ENCODE results near the gene GSTM1.

- TF ChIP-seq EP300 (IDR thresholded peaks at IDR 0.05) = no peak
- TF ChIP-seq POLR2A (IDR thresholded peaks at IDR 0.05) = no peak
- TF ChIP-seq, protein P1, sequence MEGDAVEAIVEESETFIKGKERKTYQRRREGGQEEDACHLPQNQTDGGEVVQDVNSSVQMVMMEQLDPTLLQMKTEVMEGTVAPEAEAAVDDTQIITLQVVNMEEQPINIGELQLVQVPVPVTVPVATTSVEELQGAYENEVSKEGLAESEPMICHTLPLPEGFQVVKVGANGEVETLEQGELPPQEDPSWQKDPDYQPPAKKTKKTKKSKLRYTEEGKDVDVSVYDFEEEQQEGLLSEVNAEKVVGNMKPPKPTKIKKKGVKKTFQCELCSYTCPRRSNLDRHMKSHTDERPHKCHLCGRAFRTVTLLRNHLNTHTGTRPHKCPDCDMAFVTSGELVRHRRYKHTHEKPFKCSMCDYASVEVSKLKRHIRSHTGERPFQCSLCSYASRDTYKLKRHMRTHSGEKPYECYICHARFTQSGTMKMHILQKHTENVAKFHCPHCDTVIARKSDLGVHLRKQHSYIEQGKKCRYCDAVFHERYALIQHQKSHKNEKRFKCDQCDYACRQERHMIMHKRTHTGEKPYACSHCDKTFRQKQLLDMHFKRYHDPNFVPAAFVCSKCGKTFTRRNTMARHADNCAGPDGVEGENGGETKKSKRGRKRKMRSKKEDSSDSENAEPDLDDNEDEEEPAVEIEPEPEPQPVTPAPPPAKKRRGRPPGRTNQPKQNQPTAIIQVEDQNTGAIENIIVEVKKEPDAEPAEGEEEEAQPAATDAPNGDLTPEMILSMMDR (IDR thresholded peaks at IDR 0.05) = no peak
- TF ChIP-seq POLR2AphosphoS5 (IDR thresholded peaks at IDR 0.05) = no peak
Observed at GRCh38 chr1:109726007-109726406, 38.4 kb downstream of the GSTM1 start.

All from stomach (tissue), 4 donors.